Naive B cell (primary cell): Measurements from ENCODE around the gene JMJD6. TPM values are rescaled to one million over a fixed set of nuclear protein-coding genes. Genes with fewer than 3 reads are reported as not detected.
A peak's percentile ranks its signal among the peaks of the same experiment; 100 is the strongest.
"Not testable (repeated sequence)": the region's sequence is repeated elsewhere in the genome, so short reads cannot be mapped to it uniquely, and the experiment has no call there.

Source experiments
- ATAC-seq, 2 donors: fragments of 150-1000 bp; cut with Tn5 transposase; 2 replicates each; pipeline ENCODE4 v1.10.0; 2021; ENCODE audit warnings: low read depth in 2 of 2, mild to moderate bottlenecking in 2 of 2, moderate library complexity in 2 of 2
- DNase-seq: peaks from one replicate; pipeline ENCODE4 v3.0.0; 2022
- H3K27ac Mint-ChIP-seq, 6 donors: one replicate each; pipeline ENCODE4 v1.8.0; 2020 to 2022; ENCODE audit warnings: mild to moderate bottlenecking in 6 of 6, mixed read lengths in 6 of 6, moderate library complexity in 5 of 6, inconsistent platforms in 2 of 6
- H3K27me3 Mint-ChIP-seq, 3 donors: one replicate each; pipeline ENCODE4 v1.8.0; 2021 to 2022; ENCODE audit warnings: mixed read lengths in 3 of 3, mild to moderate bottlenecking in 1 of 3
- H3K36me3 Mint-ChIP-seq, 2 donors: one replicate each; pipeline ENCODE4 v1.8.0; 2020 to 2022; ENCODE audit warnings: mixed read lengths in 2 of 2, inconsistent platforms in 1 of 2, mild to moderate bottlenecking in 1 of 2
- H3K4me1 Mint-ChIP-seq, 3 donors: one replicate each; pipeline ENCODE4 v1.8.0; 2020 to 2022; ENCODE audit warnings: mixed read lengths in 3 of 3, inconsistent platforms in 1 of 3, mild to moderate bottlenecking in 1 of 3, moderate library complexity in 1 of 3
- H3K4me3 Mint-ChIP-seq, 8 donors: one replicate each; pipeline ENCODE4 v1.8.0; 2020 to 2022; ENCODE audit warnings: mild to moderate bottlenecking in 8 of 8, mixed read lengths in 8 of 8, moderate library complexity in 8 of 8, inconsistent platforms in 2 of 8
- H3K9me3 Mint-ChIP-seq, 7 donors: one replicate each; pipeline ENCODE4 v1.8.0; 2020 to 2022; ENCODE audit warnings: mixed read lengths in 7 of 7, mild to moderate bottlenecking in 5 of 7, inconsistent platforms in 2 of 7, moderate library complexity in 1 of 7
- polyA plus RNA-seq, 6 donors: library from polyadenylated mRNA; unstranded; fragments of 300-500 nt; fragmentation: Illumina TruSeq; gene quantifications; one replicate each; pipeline ENCODE4 v1.2.3, GENCODE V29; 2021; ENCODE audit warnings: low read depth in 6 of 6

Gene JMJD6
- polyA plus RNA-seq, 6 donors from 2014 or later: 17.4 to 38.2 (median 20.0) TPM

GRCh38 chr17:76733618-76733957, 7.2 kb upstream of the JMJD6 start:
- peaks cover 29 to 77% (median 39%) of the 10 kb centered on the region in 3 donors for H3K4me1 Mint-ChIP-seq
- H3K36me3 Mint-ChIP-seq: peaks cover 25% of the 10 kb centered on the region in 2 donors
- H3K4me3 Mint-ChIP-seq: peak overlapping the region in 5 of 8 donors; percentile 3 to 98 (median 95)
- no peak for ATAC-seq
- peak overlapping the region in 4 of 6 donors; percentile 7 to 97 (median 62) for H3K27ac Mint-ChIP-seq
- no peaks in the 10 kb centered on the region for H3K27me3 Mint-ChIP-seq
- H3K9me3 Mint-ChIP-seq: no peaks in the 10 kb centered on the region
- DNase-seq: no peak

GRCh38 chr17:76732734-76733617, 6.6 kb upstream of the JMJD6 start:
- no peak for DNase-seq
- Mint-ChIP-seq H3K36me3 (peaks cover 25% of the 10 kb centered on the region in 2 donors), H3K27ac (peak overlapping the region in 3 of 6 donors; percentile 37 to 97 (median 54)), H3K4me3 (peak overlapping the region in 5 of 8 donors; percentile 3 to 95 (median 32)), H3K27me3 (no peaks in the 10 kb centered on the region), H3K9me3 (no peaks in the 10 kb centered on the region), H3K4me1 (peaks cover 24 to 78% (median 44%) of the 10 kb centered on the region in 3 donors)
- ATAC-seq: no peak

GRCh38 chr17:76731800-76732733, 5.7 kb upstream of the JMJD6 start:
- not testable (repeated sequence) for DNase-seq, H3K27me3 Mint-ChIP-seq, ATAC-seq, H3K9me3 Mint-ChIP-seq
- Mint-ChIP-seq H3K36me3 (peaks cover 25% of the 10 kb centered on the region in 2 donors), H3K4me3 (peak overlapping the region in 2 of 8 donors; percentile 19 to 95), H3K4me1 (peaks cover 30 to 87% (median 52%) of the 10 kb centered on the region in 3 donors), H3K27ac (peak overlapping the region in 2 of 6 donors; percentile 57 to 69)

GRCh38 chr17:76727745-76728456, 1.5 kb upstream of the JMJD6 start:
- ATAC-seq (no peak), DNase-seq (peak; percentile 33)
- H3K27ac Mint-ChIP-seq: peak overlapping the region; percentile 99 to 100 (median 100)
- no peaks in the 10 kb centered on the region for H3K27me3 Mint-ChIP-seq
- H3K4me1 Mint-ChIP-seq: peaks cover 15 to 80% (median 33%) of the 10 kb centered on the region in 3 donors
- H3K36me3 Mint-ChIP-seq: peaks cover 0 to under 1% of the 10 kb centered on the region in 2 donors
- H3K4me3 Mint-ChIP-seq: peak overlapping the region; percentile 91 to 99 (median 98)
- no peaks in the 10 kb centered on the region for H3K9me3 Mint-ChIP-seq

GRCh38 chr17:76726776-76727718, 641 bp upstream of the JMJD6 start, which contains the start of gene METTL23:
TSS of gene METTL23 (plus strand) at chr17:76726839. CDS start at chr17:76729711, 2,872 bp downstream.
- H3K4me1 Mint-ChIP-seq: peaks cover 15 to 75% (median 33%) of the 10 kb centered on the region in 3 donors
- peak within 1 kb of the TSS; percentile 99 to 100 (median 100) for H3K27ac Mint-ChIP-seq
- no peaks in the 10 kb centered on the region for H3K9me3 Mint-ChIP-seq
- no peaks in the 10 kb centered on the region for H3K27me3 Mint-ChIP-seq
- ATAC-seq: peak; percentile 74 to 75
- DNase-seq: peak; percentile 92
- H3K36me3 Mint-ChIP-seq: peaks cover 1 to 2% of the 10 kb centered on the region in 2 donors
- peak within 1 kb of the TSS; percentile 91 to 99 (median 98) for H3K4me3 Mint-ChIP-seq

GRCh38 chr17:76725580-76726230, 701 bp downstream of the JMJD6 start:
- Mint-ChIP-seq H3K4me3 (peak overlapping the region; percentile 91 to 99 (median 98)), H3K27ac (peak overlapping the region; percentile 94 to 100 (median 98)), H3K9me3 (no peaks in the 10 kb centered on the region), H3K4me1 (peaks cover 21 to 71% (median 38%) of the 10 kb centered on the region in 3 donors), H3K27me3 (no peaks in the 10 kb centered on the region), H3K36me3 (peaks cover 11 to 15% of the 10 kb centered on the region in 2 donors)
- peak; percentile 13 to 17 for ATAC-seq
- peak; percentile 58 for DNase-seq

GRCh38 chr17:76723812-76724211, 2.6 kb downstream of the JMJD6 start:
- no peaks in the 10 kb centered on the region for H3K9me3 Mint-ChIP-seq
- H3K4me3 Mint-ChIP-seq: peak overlapping the region in 1 of 8 donors; percentile 59
- peak overlapping the region in 2 of 6 donors; percentile 33 to 56 for H3K27ac Mint-ChIP-seq
- H3K27me3 Mint-ChIP-seq: no peaks in the 10 kb centered on the region
- ATAC-seq: no peak
- no peak for DNase-seq
- H3K4me1 Mint-ChIP-seq: peaks cover 23 to 56% (median 38%) of the 10 kb centered on the region in 3 donors
- H3K36me3 Mint-ChIP-seq: peaks cover 18 to 19% of the 10 kb centered on the region in 2 donors

- not testable (repeated sequence) for DNase-seq, H3K27me3 Mint-ChIP-seq, H3K27ac Mint-ChIP-seq, ATAC-seq, H3K9me3 Mint-ChIP-seq
- peaks cover 19 to 21% of the 10 kb centered on the region in 2 donors for H3K36me3 Mint-ChIP-seq
- peak overlapping the region in 2 of 8 donors; percentile 15 to 65 for H3K4me3 Mint-ChIP-seq
- H3K4me1 Mint-ChIP-seq: peaks cover 23 to 48% (median 33%) of the 10 kb centered on the region in 3 donors
Measured at GRCh38 chr17:76722977-76723376, 3.4 kb downstream of the JMJD6 start.

- ATAC-seq: no peak
- H3K27me3 Mint-ChIP-seq: no peaks in the 10 kb centered on the region
- H3K27ac Mint-ChIP-seq: no peak overlapping the region
- H3K4me1 Mint-ChIP-seq: peaks cover 17 to 41% (median 26%) of the 10 kb centered on the region in 3 donors
- H3K4me3 Mint-ChIP-seq: peak overlapping the region in 1 of 8 donors; percentile 66
- no peak for DNase-seq
- peaks cover 19 to 21% of the 10 kb centered on the region in 2 donors for H3K36me3 Mint-ChIP-seq
- H3K9me3 Mint-ChIP-seq: no peaks in the 10 kb centered on the region
Measured at GRCh38 chr17:76722279-76722678, 4.1 kb downstream of the JMJD6 start.

GRCh38 chr17:76721463-76721862, 4.9 kb downstream of the JMJD6 start:
- H3K27me3 Mint-ChIP-seq: no peaks in the 10 kb centered on the region
- no peak for DNase-seq
- no peak for ATAC-seq
- peaks cover 21 to 22% of the 10 kb centered on the region in 2 donors for H3K36me3 Mint-ChIP-seq
- peak overlapping the region in 1 of 6 donors; percentile 82 for H3K27ac Mint-ChIP-seq
- H3K9me3 Mint-ChIP-seq: no peaks in the 10 kb centered on the region
- H3K4me1 Mint-ChIP-seq: peaks cover 17 to 41% (median 22%) of the 10 kb centered on the region in 3 donors
- H3K4me3 Mint-ChIP-seq: peak overlapping the region in 1 of 8 donors; percentile 66

- Mint-ChIP-seq H3K9me3 (no peaks in the 10 kb centered on the region), H3K36me3 (peaks cover 21 to 27% of the 10 kb centered on the region in 2 donors), H3K4me3 (peak overlapping the region in 2 of 8 donors; percentile 15 to 58), H3K4me1 (peaks cover 17 to 45% (median 19%) of the 10 kb centered on the region in 3 donors), H3K27me3 (no peaks in the 10 kb centered on the region), H3K27ac (no peak overlapping the region)
- DNase-seq: no peak
- ATAC-seq: no peak
Measured at GRCh38 chr17:76720941-76721340, 5.5 kb downstream of the JMJD6 start.
